GM23338 (cell line): ENCODE data around the gene ABCC3. TPM values are rescaled to one million over a fixed set of nuclear protein-coding genes. Genes with fewer than 3 reads are reported as not detected.

Source experiments
- ATAC-seq: fragments of 200-7000 bp; cut with Tn5 transposase; 3 replicates; pipeline ENCODE4 v1.9.1; 2020
- DNase-seq: peaks from one replicate; pipeline ENCODE4 v3.0.0-alpha.2; 2015; ENCODE audit warnings: low spot score
- H2AFZ ChIP-seq: fragments of 200-600 bp; sonication (generic); 2 replicates; pipeline ENCODE4 v1.8.0; 2016; ENCODE audit warnings: antibody characterized with exemption, mild to moderate bottlenecking, moderate library complexity
- H3F3A ChIP-seq: fragments of 200-600 bp; sonication (generic); replicated peaks from 2 replicates; pipeline ENCODE4 v1.8.0; 2017; ENCODE audit warnings: antibody characterized with exemption, mixed run types, low read depth
- H3K27ac ChIP-seq: fragments of 200-600 bp; sonication (generic); 2 replicates; pipeline ENCODE4 v1.6.1; 2016; ENCODE audit warnings: low read depth
- H3K27me3 ChIP-seq: fragments of 200-600 bp; sonication (generic); 2 replicates; pipeline ENCODE4 v1.8.0; 2016; ENCODE audit warnings: mild to moderate bottlenecking, mixed run types, moderate library complexity; ENCODE audit not compliant: insufficient read depth
- H3K36me3 ChIP-seq: fragments of 200-600 bp; sonication (generic); 2 replicates; pipeline ENCODE4 v1.8.0; 2016; ENCODE audit warnings: mild to moderate bottlenecking; ENCODE audit not compliant: insufficient read depth
- H3K4me1 ChIP-seq: fragments of 200-600 bp; sonication (generic); 2 replicates; pipeline ENCODE4 v1.8.0; 2016; ENCODE audit warnings: mild to moderate bottlenecking, moderate library complexity; ENCODE audit not compliant: insufficient read depth
- H3K4me2 ChIP-seq: fragments of 200-600 bp; sonication (generic); 2 replicates; pipeline ENCODE4 v1.7.1; 2017; ENCODE audit warnings: mixed run types
- H3K4me3 ChIP-seq: fragments of 200-600 bp; sonication (generic); 2 replicates; pipeline ENCODE4 v1.6.1; 2016; ENCODE audit warnings: mixed run types
- H3K79me2 ChIP-seq: fragments of 200-600 bp; sonication (generic); replicated peaks from 2 replicates; pipeline ENCODE4 v1.8.0; 2017; ENCODE audit warnings: mild to moderate bottlenecking; ENCODE audit not compliant: insufficient read depth
- H3K9me2 ChIP-seq: fragments of 200-600 bp; sonication (generic); 2 replicates; pipeline ENCODE4 v1.8.0; 2017; ENCODE audit not compliant: insufficient read depth
- H4K20me1 ChIP-seq: fragments of 200-600 bp; sonication (generic); replicated peaks from 2 replicates; pipeline ENCODE4 v1.8.0; 2017; ENCODE audit warnings: mild to moderate bottlenecking; ENCODE audit not compliant: insufficient read depth
- H3K27ac Mint-ChIP-seq: 2 replicates; pipeline ENCODE4 v1.8.0; 2020; ENCODE audit warnings: inconsistent platforms, mild to moderate bottlenecking, moderate library complexity, mixed read lengths
- H3K27me3 Mint-ChIP-seq: 3 replicates; pipeline ENCODE4 v1.8.0; 2022; ENCODE audit warnings: low read depth, mild to moderate bottlenecking, moderate library complexity, mixed read lengths, inconsistent platforms; ENCODE audit not compliant: insufficient read depth, poor library complexity
- H3K36me3 Mint-ChIP-seq: 3 replicates; pipeline ENCODE4 v1.8.0; 2021; ENCODE audit warnings: low read depth, mild to moderate bottlenecking, inconsistent platforms, moderate library complexity, mixed read lengths
- H3K4me1 Mint-ChIP-seq: 3 replicates; pipeline ENCODE4 v1.8.0; 2020; ENCODE audit warnings: mild to moderate bottlenecking, inconsistent platforms, mixed read lengths
- H3K4me3 Mint-ChIP-seq: 3 replicates; pipeline ENCODE4 v1.8.0; 2021; ENCODE audit warnings: moderate library complexity, mild to moderate bottlenecking, inconsistent platforms, mixed read lengths
- H3K9me3 Mint-ChIP-seq: 3 replicates; pipeline ENCODE4 v1.8.0; 2020; ENCODE audit warnings: moderate library complexity, mild to moderate bottlenecking, inconsistent platforms, mixed read lengths
- CREB1 ChIP-seq: fragments of 250-450 bp; sonication (Bioruptor Pico); IDR thresholded peaks from 2 replicates; pipeline ENCODE4 v1.5.0; 2020; ENCODE audit warnings: low read depth, mild to moderate bottlenecking, moderate library complexity
- CTCF ChIP-seq, 2 experiments: fragments of 200-600 bp in 1 of 2; sonication (generic) in 1 of 2; conservative IDR thresholded peaks; 2 replicates each; pipeline versions ENCODE4 v1.5.1 to v1.6.1; 2016 to 2017; ENCODE audit warnings: antibody characterized with exemption in 2 of 2, low read depth in 2 of 2, mild to moderate bottlenecking in 2 of 2, moderate library complexity in 1 of 2
- ETS1 ChIP-seq: IDR thresholded peaks from 2 replicates; pipeline ENCODE4 v1.6.1; 2016; ENCODE audit warnings: antibody characterized with exemption
- EZH2 ChIP-seq: fragments of 200-600 bp; sonication (generic); IDR thresholded peaks from one replicate; pipeline ENCODE4 v1.8.0; 2017; ENCODE audit warnings: antibody characterized with exemption, mild to moderate bottlenecking, low read depth; ENCODE audit not compliant: unreplicated experiment
- EZH2phosphoT487 ChIP-seq: fragments of 200-600 bp; sonication (generic); IDR thresholded peaks from one replicate; pipeline ENCODE4 v1.8.1; 2018; ENCODE audit warnings: antibody characterized with exemption; ENCODE audit not compliant: unreplicated experiment
- JUNB ChIP-seq: IDR thresholded peaks from one replicate; pipeline ENCODE4 v1.6.1; 2016; ENCODE audit warnings: antibody characterized with exemption; ENCODE audit not compliant: unreplicated experiment
- NANOG ChIP-seq: IDR thresholded peaks from 2 replicates; pipeline ENCODE4 v1.6.1; 2016; ENCODE audit warnings: antibody characterized with exemption, borderline replicate concordance
- POLR2AphosphoS5 ChIP-seq: IDR thresholded peaks from 2 replicates; pipeline ENCODE4 v1.6.1; 2016; ENCODE audit warnings: antibody characterized with exemption, low read depth
- REST ChIP-seq: IDR thresholded peaks from one replicate; pipeline ENCODE4 v1.6.1; 2018; ENCODE audit warnings: antibody characterized with exemption; ENCODE audit not compliant: unreplicated experiment
- STAT1 ChIP-seq: IDR thresholded peaks from one replicate; pipeline ENCODE4 v1.6.1; 2016; ENCODE audit warnings: antibody characterized with exemption; ENCODE audit not compliant: unreplicated experiment
- ZNF114 ChIP-seq: fragments of 250-450 bp; sonication (Bioruptor Pico); IDR thresholded peaks from 2 replicates; pipeline ENCODE4 v1.5.0; 2020; ENCODE audit warnings: mild to moderate bottlenecking, moderate library complexity
- ZNF331 ChIP-seq: fragments of 250-450 bp; sonication (Bioruptor Pico); IDR thresholded peaks from 2 replicates; pipeline ENCODE4 v1.5.0; 2020; ENCODE audit warnings: low read depth, mild to moderate bottlenecking, moderate library complexity
- ZNF462 ChIP-seq: fragments of 250-450 bp; sonication (Bioruptor Pico); IDR thresholded peaks from 2 replicates; pipeline ENCODE4 v1.5.0; 2020; ENCODE audit warnings: mild to moderate bottlenecking, moderate library complexity
- polyA plus RNA-seq: library from polyadenylated mRNA; unstranded; fragments of >200 nt; fragmentation: Nextera tagmentation; extraction: Ambion mirVana; gene quantifications from 2 replicates; pipeline ENCODE4 v1.2.1, GENCODE V29; 2016
- total RNA-seq: library from RNA; depleted of rRNA; stranded (reverse); fragments of >200 nt; shearing (Covaris generic); gene quantifications from 2 replicates; pipeline ENCODE4 v1.2.3, GENCODE V29; 2014

Gene ABCC3
- total and polyA plus RNA-seq, 2 experiments from 2014 or later, result not detected

GRCh38 chr17:50653738-50654137 lies 19.1 kb downstream of the ABCC3 start:
- H3K4me2 ChIP-seq, result no peak overlapping the region
- Mint-ChIP-seq H3K4me3 (no peak overlapping the region), H3K36me3 (no peaks in the 10 kb centered on the region), H3K4me1 (no peaks in the 10 kb centered on the region), H3K9me3 (no peaks in the 10 kb centered on the region; the same call in 1 of the 3 replicates), H3K27ac (no peak overlapping the region), H3K27me3 (no peaks in the 10 kb centered on the region)
- H3F3A ChIP-seq, result no peaks in the 10 kb centered on the region
- H3K27me3 ChIP-seq, result no peaks in the 10 kb centered on the region
- DNase-seq (no peak), ATAC-seq (no peak)
- H3K36me3 ChIP-seq, result no peaks in the 10 kb centered on the region
- no peaks in the 10 kb centered on the region for H3K9me2 ChIP-seq
- no peak overlapping the region for H2AFZ ChIP-seq
- H3K4me1 ChIP-seq, result no peaks in the 10 kb centered on the region
- no peaks in the 10 kb centered on the region for H3K79me2 ChIP-seq
- no peaks in the 10 kb centered on the region for H4K20me1 ChIP-seq
- TF ChIP-seq ZNF114 (CRISPR knock-in tag) (no peak), ETS1 (no peak), ZNF462 (CRISPR knock-in tag) (no peak), CREB1 (CRISPR knock-in tag) (no peak), CTCF (conservative IDR thresholded peaks at IDR 0.05; ENCODE audit: low read depth in 2 of 2) (no peak), REST (no peak), ZNF331 (CRISPR knock-in tag) (no peak), POLR2AphosphoS5 (no peak), STAT1 (no peak), EZH2 (no peak), EZH2phosphoT487 (no peak), JUNB (no peak), NANOG (no peak)
- H3K4me3 ChIP-seq, result no peak overlapping the region
- no peak overlapping the region for H3K27ac ChIP-seq
